K562 (cell line): ENCODE results near the gene NRG2. TPM values are rescaled to one million over a fixed set of nuclear protein-coding genes. Genes with fewer than 3 reads are reported as not detected.

ENCODE experiments used
- PTRF ChIP-seq: fragments of 450-650 bp; IDR thresholded peaks from 2 replicates; pipeline ENCODE4 v1.6.1; 2016; ENCODE audit warnings: mild to moderate bottlenecking, missing genetic modification characterization, missing compliant biosample characterization
- polyA plus RNA-seq, 8 experiments: library from polyadenylated mRNA; depleted of rRNA in 4 of 8; stranded (reverse) in 5 of 8; unstranded in 3 of 8; fragments of >200 nt; fragmentation: Nextera tagmentation in 2 of 8; fragmentation: Illumina TruSeq in 1 of 8; extraction: Ambion mirVana in 2 of 8; extraction: Trizol in 1 of 8; gene quantifications; 2 replicates each; pipeline versions ENCODE4 v1.2.1 to v1.2.3, GENCODE V29; 2011 to 2014; ENCODE audit warnings: inconsistent platforms in 1 of 8, missing spikeins in 1 of 8
- total RNA-seq, 7 experiments: library from RNA; depleted of rRNA in 6 of 7; stranded (reverse); fragments of >200 nt in 6 of 7; fragmentation: Illumina TruSeq in 2 of 7; extraction: Trizol in 2 of 7; gene quantifications; 2 replicates each; pipeline versions ENCODE4 v1.2.1 to v1.2.3, GENCODE V29; 2011 to 2021; ENCODE audit warnings: low replicate concordance in 1 of 7
- TF ChIP-seq, protein P1 (sequence below): fragments of 250-450 bp; sonication (Bioruptor Pico); IDR thresholded peaks from 2 replicates; pipeline ENCODE4 v1.5.0; 2021; ENCODE audit warnings: mild to moderate bottlenecking, moderate library complexity
- TF ChIP-seq, protein P2 (sequence below): sonication (generic); formaldehyde crosslinking; IDR thresholded peaks from 2 replicates; pipeline ENCODE4 v1.8.1; 2022; ENCODE audit warnings: missing genetic modification reagents

NRG2 gene
- total and polyA plus RNA-seq, 9 of the 15 experiments (the other 6 are each of a cell fraction or from before 2014, with no cell fraction given) = not detected

DNA sequence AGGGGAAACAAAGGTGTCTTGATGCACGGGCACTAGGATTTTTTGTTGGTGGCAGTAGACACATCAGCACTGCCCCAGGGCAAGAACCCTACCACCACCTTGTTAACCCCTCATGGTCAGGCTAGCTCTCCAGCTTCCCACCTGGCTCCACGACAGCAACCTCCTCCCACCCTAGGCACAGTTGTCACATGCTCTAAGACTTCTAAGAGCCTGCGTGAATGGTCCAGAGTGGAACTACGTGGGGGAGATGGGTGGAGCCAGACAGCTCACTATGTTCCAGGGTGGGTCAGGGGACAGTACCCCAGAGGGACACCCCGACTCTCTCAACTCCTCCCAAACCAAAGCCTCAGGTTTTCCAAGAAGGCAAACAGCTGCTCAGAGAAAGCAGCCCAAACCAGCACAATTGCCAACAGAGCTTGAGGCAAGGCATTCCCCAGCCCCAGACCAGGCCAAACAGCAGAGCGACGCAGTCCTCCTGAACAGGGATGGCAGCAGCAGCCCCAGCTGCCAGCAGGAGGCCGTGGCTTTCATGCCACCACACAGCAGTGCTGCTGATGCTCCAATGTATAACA is 78.0 kb downstream of the NRG2 start (continued):
- TF ChIP-seq, protein P1, sequence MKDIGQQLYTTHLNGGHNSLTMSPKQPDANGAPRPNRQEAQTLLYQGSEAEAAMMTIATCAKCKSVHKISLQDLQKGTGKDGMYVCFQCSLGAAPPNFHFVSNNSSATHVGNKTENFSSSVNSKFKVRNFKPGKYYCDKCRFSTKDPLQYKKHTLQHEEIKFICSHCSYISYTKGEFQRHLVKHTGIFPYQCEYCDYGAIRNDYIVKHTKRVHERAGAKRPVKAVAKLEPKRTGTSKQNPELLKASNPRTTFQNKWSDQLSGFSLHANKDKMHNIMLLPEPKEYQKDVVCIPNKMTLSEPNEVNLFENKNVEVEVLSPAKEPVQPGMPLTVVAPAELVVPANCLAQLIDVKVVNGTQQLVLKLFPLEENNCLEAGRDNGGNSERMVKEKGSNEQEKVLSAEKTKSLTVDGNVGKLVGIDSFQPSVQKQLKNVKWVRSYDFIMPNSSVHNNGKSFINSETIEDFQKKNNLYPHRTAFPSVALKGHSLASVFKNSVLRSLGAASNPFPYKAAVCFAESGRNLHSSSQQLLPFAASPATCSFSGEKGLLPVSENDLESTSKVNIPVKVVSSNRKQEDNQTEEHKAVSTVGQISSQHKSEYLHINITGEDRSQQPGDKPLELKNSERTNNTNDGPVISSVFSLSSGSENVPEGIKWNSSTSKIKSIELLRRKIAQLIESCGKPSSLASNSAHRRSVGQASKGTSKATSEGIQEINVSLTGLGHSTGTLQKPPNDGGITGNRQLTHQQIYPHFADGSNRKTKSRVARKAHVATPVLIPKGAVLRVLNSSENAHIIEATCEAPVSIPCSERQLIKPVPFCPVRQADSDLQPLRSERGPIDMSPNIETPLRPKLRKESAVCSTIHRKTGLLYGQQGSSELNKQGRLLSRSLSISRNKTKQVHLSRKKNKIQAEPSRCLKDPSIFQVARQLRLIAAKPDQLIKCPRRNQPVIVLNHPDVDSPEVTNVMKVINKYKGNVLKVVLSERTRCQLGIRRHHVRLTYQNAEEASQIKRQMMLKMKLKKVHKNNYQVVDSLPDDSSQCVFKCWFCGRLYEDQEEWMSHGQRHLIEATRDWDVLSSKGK (CRISPR knock-in tag) = no peak
- TF ChIP-seq, protein P2, sequence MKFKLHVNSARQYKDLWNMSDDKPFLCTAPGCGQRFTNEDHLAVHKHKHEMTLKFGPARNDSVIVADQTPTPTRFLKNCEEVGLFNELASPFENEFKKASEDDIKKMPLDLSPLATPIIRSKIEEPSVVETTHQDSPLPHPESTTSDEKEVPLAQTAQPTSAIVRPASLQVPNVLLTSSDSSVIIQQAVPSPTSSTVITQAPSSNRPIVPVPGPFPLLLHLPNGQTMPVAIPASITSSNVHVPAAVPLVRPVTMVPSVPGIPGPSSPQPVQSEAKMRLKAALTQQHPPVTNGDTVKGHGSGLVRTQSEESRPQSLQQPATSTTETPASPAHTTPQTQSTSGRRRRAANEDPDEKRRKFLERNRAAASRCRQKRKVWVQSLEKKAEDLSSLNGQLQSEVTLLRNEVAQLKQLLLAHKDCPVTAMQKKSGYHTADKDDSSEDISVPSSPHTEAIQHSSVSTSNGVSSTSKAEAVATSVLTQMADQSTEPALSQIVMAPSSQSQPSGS (CRISPR knock-in tag) = no peak
- TF ChIP-seq PTRF (tag) = no peak
